Dendritic cell treated with granulocyte-macrophage colony-stimulating factor and Interleukin-4, amounts not matched to agents 40 ng/mL and 50 ng/mL, for 4 days (primary cell): ENCODE data around the gene GRXCR2.
"Not testable (repeated sequence)": the region's sequence is repeated elsewhere in the genome, so short reads cannot be mapped to it uniquely, and the experiment has no call there.

Experiments used
- H3K27ac Mint-ChIP-seq: one replicate; pipeline ENCODE4 v1.8.0; 2022; ENCODE audit warnings: mild to moderate bottlenecking, mixed read lengths
- H3K27me3 Mint-ChIP-seq: one replicate; pipeline ENCODE4 v1.8.0; 2022; ENCODE audit warnings: mild to moderate bottlenecking, mixed read lengths
- H3K36me3 Mint-ChIP-seq: one replicate; pipeline ENCODE4 v1.8.0; 2022; ENCODE audit warnings: low read depth, mixed read lengths
- H3K4me1 Mint-ChIP-seq: one replicate; pipeline ENCODE4 v1.8.0; 2022; ENCODE audit warnings: low read depth, mixed read lengths
- H3K4me3 Mint-ChIP-seq: one replicate; pipeline ENCODE4 v1.8.0; 2022; ENCODE audit warnings: mild to moderate bottlenecking, moderate library complexity, mixed read lengths
- H3K9me3 Mint-ChIP-seq: one replicate; pipeline ENCODE4 v1.8.0; 2022; ENCODE audit warnings: mixed read lengths
- intact Hi-C: fragments of 100-400 bp; cut with micrococcal nuclease; formaldehyde crosslinking; loops from one replicate; pipeline ENCODE4 v1.15.0; 2022

Gene GRXCR2

DNA sequence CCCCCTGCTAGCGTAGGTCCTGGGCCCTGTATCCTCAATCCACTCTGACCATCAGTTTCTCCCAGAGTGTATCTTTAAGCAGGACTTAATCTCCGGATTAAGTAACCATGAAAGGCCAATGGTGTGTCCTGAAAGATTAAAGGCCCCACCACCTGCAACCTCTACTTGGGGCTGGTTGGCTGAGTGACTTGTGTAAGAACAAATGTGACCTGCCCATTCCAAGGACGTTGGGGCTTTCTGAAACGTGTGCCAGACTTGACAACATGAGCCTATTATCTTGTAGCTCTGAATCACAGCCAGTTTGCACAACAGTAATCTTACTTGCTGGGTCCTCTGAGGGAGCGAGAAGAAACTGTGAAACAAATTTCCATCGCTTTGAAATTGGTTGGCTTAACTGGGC is 34.5 kb downstream of the GRXCR2 start:
- H3K4me3 Mint-ChIP-seq, result no peak overlapping the region
- H3K27ac Mint-ChIP-seq, result no peak overlapping the region
- no peaks in the 10 kb centered on the region for H3K9me3 Mint-ChIP-seq
- H3K36me3 Mint-ChIP-seq, result no peaks in the 10 kb centered on the region
- intact Hi-C loops, result no loop called here
- H3K4me1 Mint-ChIP-seq, result peaks cover 14% of the 10 kb centered on the region
- no peaks in the 10 kb centered on the region for H3K27me3 Mint-ChIP-seq

DNA sequence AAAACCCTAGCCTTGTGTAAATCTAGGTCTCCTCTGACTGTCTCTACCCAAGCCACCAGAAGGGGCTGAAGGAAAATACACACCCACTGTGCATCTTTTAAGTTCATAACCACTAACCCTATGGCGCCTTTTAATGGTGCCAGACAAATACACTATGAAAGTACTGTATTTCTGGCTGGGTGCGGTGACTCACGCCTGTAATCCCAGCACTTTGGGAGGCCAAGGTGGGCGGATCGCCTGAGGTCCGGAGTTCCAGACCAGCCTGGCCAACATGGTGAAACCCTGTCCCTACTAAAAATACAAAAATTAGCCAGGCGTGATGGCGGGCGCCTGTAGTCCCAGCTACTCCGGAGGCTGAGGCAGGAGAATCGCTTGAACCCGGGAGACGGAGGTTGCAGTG is 36.6 kb downstream of the GRXCR2 start:
- H3K36me3 Mint-ChIP-seq, H3K27ac Mint-ChIP-seq, H3K27me3 Mint-ChIP-seq, intact Hi-C loops, H3K9me3 Mint-ChIP-seq, H3K4me3 Mint-ChIP-seq: not testable (repeated sequence)
- peaks cover 14% of the 10 kb centered on the region for H3K4me1 Mint-ChIP-seq

GRCh38 chr5:145835848-145836239 is 37.0 kb downstream of the GRXCR2 start:
- Mint-ChIP-seq H3K4me1 (peaks cover 14% of the 10 kb centered on the region), H3K4me3 (peak overlapping the region; percentile 74), H3K9me3 (no peaks in the 10 kb centered on the region), H3K36me3 (no peaks in the 10 kb centered on the region), H3K27me3 (no peaks in the 10 kb centered on the region), H3K27ac (peak overlapping the region; percentile 44)
- intact Hi-C loops, result no loop called here

GRCh38 chr5:145834917-145835847 is 37.6 kb downstream of the GRXCR2 start, which contains the start of gene PRELID2:
Gene PRELID2, minus strand, starts transcription at chr5:145835342. Its CDS starts 91 bp downstream, at chr5:145835251.
- Mint-ChIP-seq H3K4me1 (peaks cover 14% of the 10 kb centered on the region), H3K27me3 (no peaks in the 10 kb centered on the region), H3K36me3 (no peaks in the 10 kb centered on the region), H3K9me3 (no peaks in the 10 kb centered on the region), H3K27ac (peak within 1 kb of the TSS; percentile 44), H3K4me3 (peak within 1 kb of the TSS; percentile 74)
- intact Hi-C loops, result no loop called here

DNA sequence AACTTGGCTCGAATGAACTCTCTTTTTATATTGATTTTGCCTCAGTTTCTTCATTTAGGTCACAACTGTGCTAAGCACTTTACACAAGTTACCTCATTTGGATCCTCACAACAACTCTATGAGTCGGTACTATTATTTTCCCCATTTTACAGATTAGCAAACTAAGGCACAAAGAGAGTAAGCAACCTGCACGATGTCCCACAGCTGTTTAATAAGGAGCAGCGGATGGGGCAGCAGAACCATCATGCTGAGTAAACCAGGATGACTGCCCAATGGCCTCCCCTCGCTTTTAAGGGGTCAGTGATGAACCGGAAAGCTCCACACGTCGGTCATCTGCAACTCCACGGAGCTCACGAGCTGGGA is 38.3 kb downstream of the GRXCR2 start:
- H3K4me3 Mint-ChIP-seq, result peak overlapping the region; percentile 74
- no peaks in the 10 kb centered on the region for H3K9me3 Mint-ChIP-seq
- no peak overlapping the region for H3K27ac Mint-ChIP-seq
- peaks cover 14% of the 10 kb centered on the region for H3K4me1 Mint-ChIP-seq
- H3K27me3 Mint-ChIP-seq, result no peaks in the 10 kb centered on the region
- H3K36me3 Mint-ChIP-seq, result no peaks in the 10 kb centered on the region
- intact Hi-C loops, result no loop called here

DNA sequence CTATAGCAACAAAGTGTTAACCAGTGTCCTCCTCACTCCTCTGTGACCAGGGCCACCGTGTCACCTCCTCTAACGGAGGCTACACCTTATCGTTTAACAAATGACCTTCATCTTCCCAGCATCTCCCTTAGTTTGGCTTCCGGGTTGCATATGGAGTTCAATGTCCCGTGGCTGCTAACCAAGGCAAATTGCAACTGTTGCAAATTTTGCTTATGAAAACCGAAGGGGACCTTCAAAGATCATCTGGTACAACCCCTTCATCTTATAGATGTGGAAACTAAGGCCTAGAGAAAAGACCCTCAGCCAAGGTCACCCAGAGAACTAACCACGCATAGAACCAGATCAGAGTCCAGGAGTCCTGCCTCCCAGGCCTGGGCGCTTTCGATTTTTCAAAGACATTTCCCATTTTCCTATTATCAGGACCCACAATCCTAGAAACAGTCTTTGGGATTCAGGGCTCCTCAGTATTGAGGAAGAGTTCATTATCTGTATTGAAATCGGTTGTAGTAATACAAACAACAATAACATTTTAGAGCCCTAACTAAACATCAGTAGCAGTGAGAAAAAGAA is 39.1 kb downstream of the GRXCR2 start:
- intact Hi-C loops, result no loop called here
- H3K27ac Mint-ChIP-seq, result no peak overlapping the region
- peaks cover 14% of the 10 kb centered on the region for H3K4me1 Mint-ChIP-seq
- no peak overlapping the region for H3K4me3 Mint-ChIP-seq
- H3K27me3 Mint-ChIP-seq, result no peaks in the 10 kb centered on the region
- H3K9me3 Mint-ChIP-seq, result no peaks in the 10 kb centered on the region
- H3K36me3 Mint-ChIP-seq, result no peaks in the 10 kb centered on the region

- Mint-ChIP-seq H3K27me3 (no peaks in the 10 kb centered on the region), H3K9me3 (no peaks in the 10 kb centered on the region), H3K4me3 (no peak overlapping the region), H3K4me1 (peaks cover 9% of the 10 kb centered on the region), H3K27ac (no peak overlapping the region), H3K36me3 (no peaks in the 10 kb centered on the region)
- intact Hi-C loops, result no loop called here
These were observed 42.2 kb downstream of the GRXCR2 start for GRCh38 chr5:145830594-145830993.

GRCh38 chr5:145829708-145830361 is 43.0 kb downstream of the GRXCR2 start:
- Mint-ChIP-seq H3K4me3 (no peak overlapping the region), H3K4me1 (peaks cover 7% of the 10 kb centered on the region), H3K27me3 (no peaks in the 10 kb centered on the region), H3K9me3 (no peaks in the 10 kb centered on the region), H3K36me3 (no peaks in the 10 kb centered on the region), H3K27ac (no peak overlapping the region)
- intact Hi-C loops, result loop anchor here (5.0 kb wide), 1 partner anchor 217 kb away; no protein-coding TSS in a partner anchor

- no peak overlapping the region for H3K27ac Mint-ChIP-seq
- intact Hi-C loops, result loop anchor here (2.0 to 5.0 kb wide), 2 partner anchors 220 to 1624 kb away; no protein-coding TSS in a partner anchor
- no peaks in the 10 kb centered on the region for H3K9me3 Mint-ChIP-seq
- H3K27me3 Mint-ChIP-seq, result no peaks in the 10 kb centered on the region
- H3K4me3 Mint-ChIP-seq, result no peak overlapping the region
- no peaks in the 10 kb centered on the region for H3K36me3 Mint-ChIP-seq
- no peaks in the 10 kb centered on the region for H3K4me1 Mint-ChIP-seq
These were observed 45.7 kb downstream of the GRXCR2 start for GRCh38 chr5:145826895-145827674.

- no peaks in the 10 kb centered on the region for H3K9me3 Mint-ChIP-seq
- no peak overlapping the region for H3K4me3 Mint-ChIP-seq
- intact Hi-C loops, result loop anchor here (1.0 to 5.0 kb wide), 3 partner anchors 144 to 1623 kb away; no protein-coding TSS in a partner anchor
- no peaks in the 10 kb centered on the region for H3K27me3 Mint-ChIP-seq
- no peaks in the 10 kb centered on the region for H3K4me1 Mint-ChIP-seq
- H3K27ac Mint-ChIP-seq, result no peak overlapping the region
- no peaks in the 10 kb centered on the region for H3K36me3 Mint-ChIP-seq
These were observed 47.0 kb downstream of the GRXCR2 start for GRCh38 chr5:145825751-145826180.

DNA sequence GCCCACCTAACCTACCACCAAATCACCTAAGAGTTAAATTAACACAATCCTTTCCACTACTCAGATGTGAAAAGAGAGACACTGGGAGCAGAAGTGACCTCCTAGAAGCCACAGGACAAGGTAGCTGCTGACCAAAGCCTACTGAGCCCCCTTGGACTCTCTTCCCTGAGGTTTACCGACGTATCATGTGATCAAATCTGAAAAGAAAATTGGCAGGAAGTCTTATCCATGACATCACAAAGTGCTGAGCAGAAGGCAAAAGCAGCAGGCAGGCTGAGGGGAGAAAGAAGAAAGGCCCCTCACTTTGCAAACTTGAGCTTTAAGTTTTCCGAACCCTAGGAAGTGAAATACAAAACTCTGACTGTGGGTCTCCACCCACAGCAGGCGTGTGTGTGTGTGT is 48.8 kb downstream of the GRXCR2 start:
- intact Hi-C loops, result no loop called here
- no peaks in the 10 kb centered on the region for H3K36me3 Mint-ChIP-seq
- no peak overlapping the region for H3K4me3 Mint-ChIP-seq
- no peaks in the 10 kb centered on the region for H3K4me1 Mint-ChIP-seq
- no peak overlapping the region for H3K27ac Mint-ChIP-seq
- H3K27me3 Mint-ChIP-seq, result no peaks in the 10 kb centered on the region
- H3K9me3 Mint-ChIP-seq, result no peaks in the 10 kb centered on the region

- no peaks in the 10 kb centered on the region for H3K36me3 Mint-ChIP-seq
- H3K27me3 Mint-ChIP-seq, result no peaks in the 10 kb centered on the region
- H3K4me1 Mint-ChIP-seq, result no peaks in the 10 kb centered on the region
- no peak overlapping the region for H3K4me3 Mint-ChIP-seq
- H3K27ac Mint-ChIP-seq, result no peak overlapping the region
- H3K9me3 Mint-ChIP-seq, result no peaks in the 10 kb centered on the region
- intact Hi-C loops, result no loop called here
These were observed 54.2 kb downstream of the GRXCR2 start for GRCh38 chr5:145818604-145819003.

DNA sequence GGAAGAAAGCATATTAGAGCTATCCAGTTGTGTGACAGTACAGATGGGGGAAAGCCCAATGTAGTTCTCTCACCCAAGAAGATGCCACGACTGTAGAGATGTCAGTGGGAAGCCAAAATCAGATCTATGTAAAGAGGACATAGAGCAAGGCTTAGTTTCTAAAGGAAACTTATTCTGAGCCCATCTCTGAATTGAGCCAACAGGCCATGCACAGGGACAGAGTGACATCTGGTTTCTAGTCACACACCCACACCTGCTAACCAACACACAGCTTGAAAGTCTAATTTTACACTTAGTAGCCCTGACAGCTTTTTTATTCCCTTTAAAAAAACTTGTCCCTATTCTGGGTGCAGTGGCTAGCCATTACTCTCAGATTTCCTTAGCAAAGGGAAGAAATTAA is 59.9 kb downstream of the GRXCR2 start:
- Mint-ChIP-seq H3K4me3 (no peak overlapping the region), H3K4me1 (no peaks in the 10 kb centered on the region), H3K36me3 (no peaks in the 10 kb centered on the region), H3K27me3 (no peaks in the 10 kb centered on the region), H3K9me3 (no peaks in the 10 kb centered on the region), H3K27ac (no peak overlapping the region)
- intact Hi-C loops, result no loop called here
